Mucosa of gallbladder (tissue), 1 donor: ENCODE data around the gene FBXL16. TPM values are rescaled to one million over a fixed set of nuclear protein-coding genes. Genes with fewer than 3 reads are reported as not detected.

Experiments used
- DNase-seq: peaks from one replicate; pipeline ENCODE4 v3.0.0-alpha.2; 2020; ENCODE audit warnings: low spot score
- total RNA-seq: library from RNA; stranded (reverse); gene quantifications from one replicate; pipeline ENCODE4 v1.2.1, GENCODE V29; 2021
- donor health status: DM: no; HTN: no; CAD: no.

FBXL16 gene
- total RNA-seq, 1 donor from 2014 or later, result 0.78 TPM

DNA sequence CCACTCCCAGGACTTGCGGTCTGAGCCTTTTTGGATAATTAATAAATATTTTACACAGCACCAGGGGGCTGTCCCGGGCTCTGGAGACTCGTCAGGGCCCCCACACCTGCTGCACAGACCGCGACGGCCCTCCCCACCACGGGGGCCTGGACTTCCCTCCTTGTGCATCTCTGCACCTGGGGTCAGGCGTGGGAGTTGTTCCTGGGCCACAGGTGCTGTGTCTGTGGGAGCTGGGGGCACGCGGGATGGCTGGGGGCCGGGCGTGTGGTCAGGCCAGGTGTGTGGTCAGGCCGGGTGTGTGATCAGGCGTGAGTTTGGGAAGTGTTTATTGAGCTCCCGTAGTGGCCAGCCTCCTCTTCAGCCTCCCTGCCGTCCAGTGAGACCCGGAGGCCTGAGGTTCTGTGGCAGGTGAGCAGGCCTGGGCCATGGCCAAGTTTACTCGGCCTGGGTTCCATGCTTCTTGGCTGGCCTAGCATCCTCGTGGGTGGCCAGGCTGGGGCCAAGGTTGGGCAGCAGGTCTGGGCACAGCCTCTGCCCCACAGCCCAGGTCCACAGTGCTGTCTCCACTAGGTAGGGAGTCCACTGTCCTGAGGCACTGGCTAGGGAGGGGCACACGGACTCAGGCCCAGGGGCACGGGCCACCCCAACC is 27.3 kb downstream of the FBXL16 start:
- no peak for DNase-seq

DNA sequence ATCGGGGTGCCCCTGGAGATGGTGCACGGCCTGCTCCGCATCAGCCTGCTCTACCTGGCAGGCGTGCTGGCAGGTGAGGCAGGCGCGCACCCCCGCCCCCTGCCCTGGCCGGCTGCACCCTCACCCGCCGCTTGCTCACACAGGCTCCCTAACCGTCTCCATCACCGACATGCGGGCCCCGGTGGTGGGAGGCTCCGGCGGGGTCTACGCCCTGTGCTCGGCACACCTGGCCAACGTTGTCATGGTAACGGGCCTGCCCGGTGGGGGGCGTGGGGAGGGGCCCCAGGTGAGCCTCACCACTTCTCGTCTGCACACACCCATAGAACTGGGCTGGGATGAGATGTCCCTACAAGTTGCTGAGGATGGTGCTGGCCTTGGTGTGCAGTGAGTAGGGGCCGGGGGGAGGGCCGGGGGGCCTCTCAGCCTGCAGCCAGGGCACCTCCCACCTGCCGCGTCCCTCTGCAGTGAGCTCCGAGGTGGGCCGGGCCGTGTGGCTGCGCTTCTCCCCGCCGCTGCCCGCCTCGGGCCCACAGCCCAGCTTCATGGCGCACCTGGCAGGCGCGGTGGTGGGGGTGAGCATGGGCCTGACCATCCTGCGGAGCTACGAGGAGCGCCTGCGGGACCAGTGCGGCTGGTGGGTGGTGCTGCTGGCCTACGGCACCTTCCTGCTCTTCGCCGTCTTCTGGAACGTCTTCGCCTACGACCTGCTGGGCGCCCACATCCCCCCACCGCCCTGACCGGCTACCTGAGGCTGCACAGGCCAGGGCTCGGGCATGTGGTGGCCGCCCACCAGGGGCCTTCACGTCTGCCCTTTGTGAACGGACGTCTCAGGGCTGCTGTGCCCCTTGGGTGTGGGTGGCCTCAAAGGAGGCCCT is 28.0 kb downstream of the FBXL16 start:
- no peak for DNase-seq

DNA sequence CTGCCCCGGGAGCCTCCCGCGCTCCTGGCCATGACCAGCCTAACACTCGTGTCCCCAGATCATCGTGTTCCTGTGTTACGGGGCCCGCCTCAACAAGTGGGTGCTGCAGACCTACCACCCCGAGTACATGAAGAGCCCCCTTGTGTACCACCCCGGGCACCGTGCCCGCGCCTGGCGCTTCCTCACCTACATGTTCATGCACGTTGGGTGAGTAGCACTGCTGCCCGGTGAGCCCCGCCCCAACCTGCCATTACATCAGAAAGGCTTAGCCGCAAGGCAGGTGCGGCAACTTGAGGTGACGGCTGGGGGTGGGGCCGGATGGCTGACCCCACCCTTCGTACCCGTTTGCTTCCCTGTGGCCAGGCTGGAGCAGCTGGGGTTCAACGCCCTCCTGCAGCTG is 28.7 kb downstream of the FBXL16 start:
- DNase-seq, result peak; percentile 56

DNA sequence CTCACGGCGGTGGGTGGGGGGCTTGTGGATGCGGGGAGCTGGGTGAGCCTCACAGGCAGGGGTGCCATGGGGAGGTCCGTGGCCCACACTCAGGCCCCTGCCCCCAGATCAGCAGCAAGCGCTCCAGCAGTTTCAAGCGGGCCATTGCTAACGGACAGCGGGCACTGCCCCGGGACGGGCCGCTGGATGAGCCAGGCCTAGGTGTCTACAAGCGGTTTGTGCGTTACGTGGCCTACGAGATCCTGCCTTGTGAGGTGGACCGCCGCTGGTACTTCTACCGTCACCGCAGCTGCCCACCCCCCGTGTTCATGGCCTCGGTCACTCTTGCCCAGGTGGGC is 29.1 kb downstream of the FBXL16 start:
- no peak for DNase-seq

DNA sequence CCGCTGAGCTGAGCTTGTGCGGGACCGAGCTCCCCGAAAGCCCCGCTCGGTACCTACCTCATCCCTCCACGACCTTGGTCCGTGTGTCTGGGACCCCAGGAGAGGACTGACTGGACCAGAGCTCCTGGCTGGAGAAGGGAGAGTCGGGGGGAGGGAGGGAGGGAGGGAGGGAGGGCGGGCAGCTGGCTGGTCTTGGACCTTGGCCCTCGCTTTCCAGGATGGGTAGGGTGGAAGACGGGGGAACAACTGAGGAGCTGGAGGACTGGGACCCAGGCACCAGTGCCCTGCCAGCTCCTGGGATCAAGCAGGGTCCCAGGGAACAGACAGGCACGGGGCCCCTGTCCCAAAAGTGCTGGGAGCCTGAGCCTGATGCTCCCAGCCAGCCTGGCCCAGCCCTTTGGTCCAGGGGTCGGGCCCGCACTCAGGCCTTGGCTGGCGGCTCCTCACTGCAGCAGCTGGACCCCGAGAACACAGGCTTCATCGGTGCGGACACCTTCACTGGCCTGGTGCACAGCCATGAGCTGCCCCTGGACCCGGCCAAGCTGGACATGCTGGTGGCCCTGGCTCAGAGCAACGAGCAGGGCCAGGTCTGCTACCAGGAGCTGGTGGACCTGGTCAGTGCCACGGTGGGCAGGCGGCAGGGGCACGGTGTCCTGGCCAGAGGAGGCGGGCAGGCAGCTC is 29.6 kb downstream of the FBXL16 start:
- no peak for DNase-seq

DNA sequence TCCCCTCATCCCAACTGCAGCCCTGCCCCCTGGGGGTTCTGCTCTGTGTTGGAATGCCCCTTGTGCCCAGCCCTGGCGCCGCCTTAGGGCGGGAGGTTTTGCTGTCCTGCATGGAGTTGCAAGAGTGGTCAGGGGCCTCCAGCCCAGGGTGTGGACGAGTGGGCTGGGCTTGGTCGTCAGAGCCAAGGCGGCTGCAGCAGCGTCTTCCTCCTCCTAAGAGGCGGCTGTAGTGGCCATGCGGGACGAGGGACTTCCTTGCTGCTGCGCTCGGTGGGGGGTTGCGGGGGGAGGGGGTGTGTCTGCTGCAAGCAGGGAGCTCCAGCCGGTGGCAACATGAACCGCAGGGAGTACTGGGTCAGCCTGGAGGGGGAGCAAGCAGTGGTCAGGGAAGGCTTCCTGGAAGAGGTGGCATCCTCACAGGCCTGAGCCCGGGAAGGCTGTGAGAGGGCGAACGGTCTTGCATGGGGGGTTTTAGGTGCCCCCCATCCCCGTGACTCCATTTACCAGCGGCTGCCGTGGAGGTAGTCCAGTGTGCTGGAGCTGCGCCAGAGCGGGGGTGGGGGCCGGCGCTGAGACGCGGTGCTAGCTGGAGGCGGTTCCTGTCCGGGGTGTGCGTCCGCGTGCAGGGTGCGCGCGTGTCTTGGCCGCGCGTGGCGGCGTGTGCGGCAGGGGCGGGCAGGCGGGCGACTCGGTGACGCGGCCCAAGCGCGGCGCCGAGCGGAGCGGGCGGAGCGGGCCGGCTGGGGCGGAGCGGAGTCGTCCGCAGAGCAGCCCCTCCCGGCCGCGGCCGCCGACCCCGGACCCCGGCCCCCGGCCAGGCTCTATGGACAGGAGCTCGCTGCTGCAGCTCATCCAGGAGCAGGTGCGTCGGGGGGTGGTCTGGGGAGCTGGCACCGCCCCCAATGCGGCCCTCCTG is 30.4 kb downstream of the FBXL16 start, which contains the start of gene RHBDL1:
Gene RHBDL1, plus strand, starts transcription at position 704 of the 916 bp plus-strand sequence. Its CDS starts 120 bp downstream, at position 824.
- DNase-seq, result no peak

DNA sequence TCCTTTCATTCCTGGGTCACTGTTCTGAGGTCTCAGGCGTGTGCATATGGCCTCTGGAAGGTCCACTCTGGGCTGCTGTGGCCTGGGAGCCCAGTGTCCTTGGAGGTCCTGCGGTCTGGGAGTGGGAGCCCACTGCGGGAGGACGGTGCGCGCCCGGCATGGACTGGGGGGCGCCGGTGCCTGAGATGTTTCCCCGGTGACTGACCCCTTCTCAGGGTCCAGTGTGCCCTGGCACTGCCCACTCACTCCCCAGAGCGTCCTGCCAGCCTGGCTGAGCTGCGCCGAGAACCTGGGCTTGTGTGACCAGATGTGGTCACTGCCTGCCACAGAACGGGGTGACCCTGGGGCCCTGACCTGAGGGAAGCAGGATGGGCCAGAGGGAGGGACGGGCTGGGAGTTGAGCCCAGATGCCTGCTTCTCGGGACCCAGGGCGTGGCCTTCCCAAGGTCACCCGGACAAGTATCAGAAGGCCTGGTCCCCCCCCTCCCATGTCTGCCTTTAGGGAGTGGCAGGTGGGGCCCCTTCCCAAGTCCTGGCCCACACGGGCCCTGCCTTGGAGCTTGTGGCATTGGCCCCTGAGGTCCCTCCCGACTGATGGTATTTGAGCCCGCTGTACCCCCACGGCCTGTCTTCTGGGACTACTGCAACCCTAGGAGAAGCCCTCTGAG is 31.3 kb downstream of the FBXL16 start:
- no peak for DNase-seq

DNA sequence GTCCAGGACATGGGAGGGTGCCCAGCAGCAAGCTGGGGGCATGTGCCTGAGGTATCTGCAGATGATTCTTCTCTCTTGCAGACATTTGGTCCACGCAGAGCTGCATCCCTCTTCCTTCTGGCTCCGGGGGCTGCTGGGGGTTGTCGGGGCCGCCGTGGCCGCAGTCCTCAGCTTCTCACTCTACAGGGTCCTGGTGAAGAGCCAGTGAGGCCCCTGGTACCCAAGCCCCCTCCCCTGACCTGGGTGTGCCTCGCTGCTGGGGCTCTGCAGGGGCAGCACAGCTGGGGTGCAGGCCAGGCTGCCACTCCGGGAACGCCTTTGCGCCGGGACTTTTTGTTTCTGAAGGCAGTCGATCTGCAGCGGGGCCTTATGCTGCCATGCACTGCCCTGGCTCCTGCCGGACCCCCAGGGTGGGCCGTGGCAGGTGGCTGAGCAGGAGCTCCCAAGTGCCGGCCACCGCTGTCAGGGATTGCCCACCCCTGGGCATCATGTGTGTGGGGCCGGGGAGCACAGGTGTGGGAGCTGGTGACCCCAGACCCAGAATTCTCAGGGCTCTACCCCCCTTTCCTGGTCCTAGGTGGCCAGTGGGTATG is 32.1 kb downstream of the FBXL16 start:
- no peak for DNase-seq

DNA sequence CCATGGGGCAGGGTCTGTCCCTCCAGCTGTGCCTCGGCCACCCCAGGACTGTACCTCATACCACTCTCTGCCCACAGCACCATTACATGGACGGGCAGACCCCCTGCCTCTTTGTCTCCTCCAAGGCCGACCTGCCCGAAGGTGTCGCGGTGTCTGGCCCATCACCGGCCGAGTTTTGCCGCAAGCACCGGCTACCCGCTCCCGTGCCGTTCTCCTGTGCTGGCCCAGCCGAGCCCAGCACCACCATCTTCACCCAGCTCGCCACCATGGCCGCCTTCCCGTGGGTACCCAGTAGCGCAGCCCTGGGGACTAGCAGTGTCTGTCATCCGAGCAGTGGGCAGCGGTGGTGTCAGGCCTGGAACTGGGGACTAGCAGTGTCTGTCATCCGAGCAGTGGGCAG is 32.8 kb downstream of the FBXL16 start:
- no peak for DNase-seq

DNA sequence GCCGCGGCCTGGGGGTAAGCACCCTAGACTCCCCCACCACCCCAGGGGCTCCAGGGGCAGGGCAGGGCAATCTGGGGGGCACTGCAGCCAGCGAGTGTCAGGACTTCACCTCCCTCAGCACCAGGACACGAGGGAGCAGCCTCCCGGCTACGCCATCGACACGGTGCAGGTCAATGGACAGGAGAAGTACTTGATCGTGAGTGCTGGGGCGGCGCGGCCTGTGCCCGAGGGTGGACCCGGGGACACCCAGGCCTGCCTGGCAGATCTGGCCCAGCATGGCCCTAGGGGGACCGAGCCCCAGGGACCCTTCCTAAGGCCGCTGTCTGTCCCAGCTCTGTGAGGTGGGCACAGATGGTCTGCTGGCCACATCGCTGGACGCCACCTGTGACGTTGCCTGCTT is 33.2 kb downstream of the FBXL16 start:
- no peak for DNase-seq

DNA sequence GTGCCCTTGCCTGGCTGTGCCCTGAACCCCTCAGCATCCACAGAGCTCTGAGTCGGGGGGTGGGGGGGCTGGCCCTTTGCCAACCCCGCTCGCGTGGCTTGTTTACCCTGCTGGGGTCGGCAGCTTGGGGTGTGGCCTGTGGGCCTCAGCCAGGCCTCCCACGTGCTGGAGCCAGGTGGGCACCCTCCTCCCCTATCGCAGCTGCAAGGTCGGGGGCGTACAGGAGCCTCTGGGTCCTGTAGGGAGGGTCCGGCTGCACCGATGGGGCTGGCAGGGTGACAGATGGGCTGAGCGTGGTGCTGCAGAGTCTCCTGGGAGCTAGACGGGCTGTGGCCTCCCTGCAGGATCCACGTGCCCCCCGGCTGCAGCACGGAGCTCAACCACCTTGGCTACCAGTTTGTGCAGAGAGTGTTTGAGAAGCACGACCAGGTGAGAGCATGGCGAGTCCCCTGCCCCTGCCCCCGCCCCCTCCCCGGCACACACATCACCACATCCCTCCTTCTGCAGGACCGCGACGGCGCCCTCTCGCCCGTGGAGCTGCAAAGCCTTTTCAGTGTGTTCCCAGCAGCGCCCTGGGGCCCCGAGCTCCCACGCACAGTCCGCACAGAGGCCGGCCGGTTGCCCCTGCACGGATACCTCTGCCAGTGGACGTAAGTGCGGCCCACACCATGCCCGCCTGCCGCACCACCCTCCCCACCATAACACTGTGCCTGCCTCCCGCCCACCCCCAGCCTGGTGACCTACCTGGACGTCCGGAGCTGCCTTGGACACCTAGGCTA is 34.1 kb downstream of the FBXL16 start:
- DNase-seq, result no peak

DNA sequence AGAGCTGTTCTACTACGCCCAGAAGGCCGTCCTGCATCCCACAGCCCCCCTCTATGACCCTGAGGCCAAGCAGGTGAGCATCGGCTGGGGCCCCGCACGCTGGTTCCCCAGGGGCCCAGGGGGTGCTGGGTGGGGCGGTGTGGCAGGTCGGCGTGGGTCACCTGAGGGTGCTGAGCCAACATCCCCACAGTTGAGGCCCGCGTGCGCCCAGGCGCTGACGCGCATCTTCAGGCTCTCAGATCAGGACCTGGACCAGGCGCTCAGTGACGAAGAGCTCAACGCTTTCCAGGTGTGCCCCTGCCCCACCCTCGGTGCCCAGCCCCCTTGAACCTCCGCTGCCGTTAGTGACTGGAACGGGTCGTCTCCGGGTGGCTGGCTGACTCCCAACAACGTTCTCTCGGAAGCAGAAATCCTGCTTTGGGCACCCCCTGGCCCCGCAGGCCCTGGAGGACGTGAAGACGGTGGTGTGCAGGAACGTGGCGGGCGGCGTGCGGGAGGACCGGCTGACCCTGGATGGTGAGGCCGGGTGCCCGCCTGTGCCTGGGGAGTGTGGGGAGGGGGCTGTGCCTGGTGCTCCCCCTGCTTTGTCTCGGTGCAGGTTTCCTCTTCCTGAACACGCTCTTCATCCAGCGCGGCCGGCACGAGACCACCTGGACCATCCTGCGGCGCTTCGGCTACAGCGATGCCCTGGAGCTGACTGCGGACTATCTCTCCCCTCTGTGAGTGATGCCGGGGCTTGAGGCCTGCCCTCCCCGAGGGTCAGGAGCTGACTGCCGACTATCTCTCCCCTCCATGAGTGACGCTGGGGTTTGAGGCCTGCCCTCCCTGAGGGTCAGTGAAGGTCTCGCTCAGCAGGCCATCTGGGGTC is 34.9 kb downstream of the FBXL16 start:
- DNase-seq, result no peak

DNA sequence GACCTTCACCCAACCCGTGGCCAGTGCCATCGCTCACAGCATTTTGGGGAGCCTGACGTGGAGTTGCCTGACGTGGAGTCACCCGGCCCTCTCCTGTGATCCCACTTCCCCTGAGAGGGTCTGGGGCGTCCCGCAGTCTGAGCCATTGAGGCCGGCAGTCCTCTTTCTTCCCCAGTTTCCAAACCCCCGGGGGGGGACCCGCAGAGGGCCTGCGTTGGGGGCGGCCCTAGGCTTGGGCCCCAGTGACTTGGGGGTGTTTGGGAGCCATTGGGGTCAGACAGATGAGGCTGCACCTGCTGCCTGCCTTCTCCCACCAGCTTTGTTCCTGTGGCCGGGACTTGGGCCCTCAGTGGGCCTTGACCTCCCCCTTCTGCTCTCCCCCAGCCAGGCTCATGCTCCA is 35.9 kb downstream of the FBXL16 start:
- no peak for DNase-seq

DNA sequence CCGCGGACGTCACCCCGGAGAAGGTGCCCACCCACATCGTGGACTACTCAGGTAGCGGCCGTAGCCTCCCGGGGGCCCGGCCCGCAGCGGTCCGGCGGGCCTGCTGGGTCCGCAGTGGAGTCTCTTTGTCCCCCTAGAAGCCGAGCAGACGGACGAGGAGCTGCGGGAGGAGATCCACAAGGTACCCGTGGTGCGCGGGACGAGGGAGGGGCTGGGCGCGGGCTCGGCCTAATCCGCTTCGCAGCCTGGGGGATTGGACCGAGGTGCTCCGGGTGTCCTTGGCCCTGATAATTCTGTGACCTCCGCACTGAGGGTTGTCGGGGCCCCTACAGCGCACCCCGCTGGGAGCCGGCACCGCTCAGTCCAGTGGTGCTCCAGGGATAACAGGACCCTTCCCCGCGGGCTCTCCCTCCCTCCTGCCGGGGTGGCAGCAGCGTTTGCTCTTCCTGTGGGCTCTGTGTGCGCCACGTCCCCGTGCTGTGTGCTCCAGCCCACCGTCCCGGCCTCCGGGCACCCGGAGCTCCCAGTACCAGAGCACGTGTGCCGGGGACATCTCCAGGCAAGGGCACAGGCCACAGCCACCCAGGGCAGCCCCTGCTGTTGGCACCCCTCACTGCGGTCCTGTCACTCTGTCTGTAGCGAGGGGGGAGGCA is 37.0 kb downstream of the FBXL16 start:
- no peak for DNase-seq

DNA sequence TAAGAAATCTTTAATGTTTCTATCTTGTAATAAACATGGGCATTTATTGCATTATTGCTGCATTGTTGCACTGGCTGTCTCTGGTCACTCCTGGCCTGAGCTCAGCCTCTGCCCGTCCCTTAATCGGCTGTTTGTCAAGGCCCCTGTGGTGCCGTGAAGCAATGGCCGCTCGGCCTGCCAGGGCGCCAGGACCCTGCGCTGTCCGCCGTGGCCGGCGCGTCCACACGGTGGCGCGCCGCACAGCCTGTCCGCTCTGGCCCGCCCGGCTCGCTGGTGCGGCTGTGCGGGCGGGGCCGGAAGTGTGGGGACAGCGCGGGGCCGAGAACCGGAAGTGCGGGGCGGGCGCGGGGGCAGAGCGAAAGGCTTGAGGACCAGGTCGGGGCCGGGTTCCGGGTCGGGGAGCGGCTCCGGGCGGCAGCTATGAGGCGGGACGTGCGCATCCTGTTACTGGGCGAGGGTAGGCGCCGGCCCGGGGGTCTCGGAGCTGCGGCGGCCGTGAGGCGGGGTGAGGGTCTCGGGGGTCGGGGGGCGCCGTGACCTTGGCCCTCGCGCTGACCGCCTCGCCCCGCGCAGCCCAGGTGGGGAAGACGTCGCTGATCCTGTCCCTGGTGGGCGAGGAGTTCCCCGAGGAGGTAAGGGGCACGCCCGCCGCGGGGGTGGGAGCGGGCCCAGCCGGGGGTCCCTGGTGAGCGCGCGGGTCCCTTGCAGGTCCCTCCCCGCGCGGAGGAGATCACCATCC is 37.7 kb downstream of the FBXL16 start, which contains the start of gene RHOT2:
Gene RHOT2, plus strand, starts transcription at position 353 of the 739 bp plus-strand sequence. Its CDS starts 68 bp downstream, at position 421.
- peak; percentile 93 for DNase-seq

DNA sequence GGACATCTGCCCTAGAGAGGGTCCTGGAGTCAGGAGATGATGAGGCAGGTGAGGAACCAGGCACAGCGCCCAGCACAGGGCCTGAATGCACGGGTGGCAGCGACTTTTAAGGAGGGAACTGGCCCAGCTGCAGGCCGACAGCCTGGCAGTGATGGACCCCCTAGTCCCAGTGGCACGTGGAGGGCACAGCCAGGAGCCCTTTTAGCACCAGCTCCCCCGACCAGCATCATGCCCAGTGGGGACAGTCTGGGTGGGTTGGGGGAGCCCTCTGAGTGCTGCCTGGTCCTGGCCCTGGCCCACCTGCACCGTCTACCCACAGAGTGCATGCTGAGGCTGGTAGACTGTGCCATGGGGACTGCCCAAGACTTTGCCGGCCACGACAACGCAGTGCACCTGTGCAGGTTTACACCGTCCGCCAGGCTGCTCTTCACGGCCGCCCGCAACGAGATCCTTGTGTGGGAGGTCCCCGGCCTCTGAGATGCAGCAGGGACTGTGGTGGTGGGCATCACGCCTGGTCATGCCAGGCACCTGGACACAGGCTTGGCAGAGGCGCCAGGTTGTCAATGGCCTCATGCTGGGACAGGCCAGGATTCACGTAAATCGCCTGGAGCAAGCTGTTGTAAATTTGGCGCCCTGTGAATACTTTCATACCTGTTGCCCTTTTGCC is 38.4 kb downstream of the FBXL16 start:
- no peak for DNase-seq

DNA sequence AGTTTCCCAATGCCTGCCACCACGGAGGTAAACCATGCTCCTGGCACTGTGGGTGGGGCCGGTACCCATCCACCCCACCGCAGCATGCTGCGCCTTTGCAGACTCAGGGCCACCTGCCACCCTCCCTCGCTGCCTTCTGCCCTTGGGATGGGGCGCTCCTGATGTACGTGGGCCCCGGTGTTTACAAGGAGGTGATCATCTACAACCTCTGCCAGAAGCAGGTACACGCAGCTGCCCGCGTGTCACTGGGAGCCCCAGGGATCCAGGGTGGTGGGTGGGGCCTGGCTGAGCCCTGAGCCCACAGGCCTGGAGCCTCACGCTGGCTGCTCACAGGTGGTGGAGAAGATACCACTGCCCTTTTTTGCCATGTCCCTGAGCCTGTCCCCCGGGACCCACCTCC is 39.0 kb downstream of the FBXL16 start:
- DNase-seq, result no peak
